ENCODE results near the gene TIMP2. TPM values are rescaled to one million over a fixed set of nuclear protein-coding genes. Genes with fewer than 3 reads are reported as not detected.

The TIMP2 gene
- total and polyA plus RNA-seq, 2 of the 13 experiments (the other 11 are each of a cell fraction or from before 2014, with no cell fraction given): 3.8 to 8.5 TPM

- no peak for TF ChIP-seq DDIT3 (CRISPR knock-in tag; IDR thresholded peaks at IDR 0.05)
- peak in 1 of 2 experiments; percentile 51; a peak in 1 of 4 replicates for TF ChIP-seq EP300 (IDR thresholded peaks at IDR 0.05; ENCODE audit: low read depth in 2 of 2, low read length in 2 of 2)
- peak; percentile 69; the same call in 1 of the 2 replicates for TF ChIP-seq EP300 (CRISPR knock-in tag; IDR thresholded peaks at IDR 0.05; ENCODE audit: borderline replicate concordance)
- no peak for TF ChIP-seq NFYC (CRISPR knock-in tag; IDR thresholded peaks at IDR 0.05)
- TF ChIP-seq TARDBP (CRISPR knock-in tag; IDR thresholded peaks at IDR 0.05): no peak
- no peak for TF ChIP-seq NFE2L1 (CRISPR knock-in tag; IDR thresholded peaks at IDR 0.05; ENCODE audit: borderline replicate concordance)
- TF ChIP-seq ISL2 (CRISPR knock-in tag; IDR thresholded peaks at IDR 0.05): peak; percentile 52
- no peak for TF ChIP-seq ATM (IDR thresholded peaks at IDR 0.05; ENCODE audit: borderline replicate concordance)
- TF ChIP-seq CENPT (CRISPR knock-in tag; IDR thresholded peaks at IDR 0.05; ENCODE audit: low read depth): no peak
- TF ChIP-seq ZNF619 (CRISPR knock-in tag; IDR thresholded peaks at IDR 0.05): no peak
- no peak for TF ChIP-seq MYPOP (CRISPR knock-in tag; IDR thresholded peaks at IDR 0.05)
- TF ChIP-seq HMGA1 (CRISPR knock-in tag; conservative IDR thresholded peaks at IDR 0.05): no peak
- TF ChIP-seq TBX3 (IDR thresholded peaks at IDR 0.05; ENCODE audit: borderline replicate concordance): no peak
- TF ChIP-seq ZNF75D (CRISPR knock-in tag; IDR thresholded peaks at IDR 0.05; ENCODE audit: borderline replicate concordance): no peak
- no peak for TF ChIP-seq ZNF205 (CRISPR knock-in tag; IDR thresholded peaks at IDR 0.05)
- TF ChIP-seq ZNF407 (CRISPR knock-in tag; IDR thresholded peaks at IDR 0.05; ENCODE audit: not compliant biosample characterization): no peak
- no peak for TF ChIP-seq ZNF138 (CRISPR knock-in tag; IDR thresholded peaks at IDR 0.05; ENCODE audit: low read depth)
- TF ChIP-seq ZNF276 (CRISPR knock-in tag; IDR thresholded peaks at IDR 0.05; ENCODE audit: low read depth): no peak
Measured at GRCh38 chr17:78947235-78948149, 22.3 kb upstream of the TIMP2 start (continued).
